Erythroblast (primary cell): ENCODE data around the gene BMP6.

Source experiments
- DNase-seq, 2 experiments: peaks; one replicate each; lab custom pipeline; 2025; lab: John Stamatoyannopoulos, UW
- GATA1 ChIP-seq: IDR thresholded peaks from 2 replicates; pipeline ENCODE4 v1.6.1; 2011; ENCODE audit warnings: low read depth, mild to moderate bottlenecking, control low read depth, low read length, moderate library complexity
- POLR2A ChIP-seq: IDR thresholded peaks from 2 replicates; pipeline ENCODE4 v1.6.1; 2011; ENCODE audit warnings: mild to moderate bottlenecking, low read length

The BMP6 gene

DNA sequence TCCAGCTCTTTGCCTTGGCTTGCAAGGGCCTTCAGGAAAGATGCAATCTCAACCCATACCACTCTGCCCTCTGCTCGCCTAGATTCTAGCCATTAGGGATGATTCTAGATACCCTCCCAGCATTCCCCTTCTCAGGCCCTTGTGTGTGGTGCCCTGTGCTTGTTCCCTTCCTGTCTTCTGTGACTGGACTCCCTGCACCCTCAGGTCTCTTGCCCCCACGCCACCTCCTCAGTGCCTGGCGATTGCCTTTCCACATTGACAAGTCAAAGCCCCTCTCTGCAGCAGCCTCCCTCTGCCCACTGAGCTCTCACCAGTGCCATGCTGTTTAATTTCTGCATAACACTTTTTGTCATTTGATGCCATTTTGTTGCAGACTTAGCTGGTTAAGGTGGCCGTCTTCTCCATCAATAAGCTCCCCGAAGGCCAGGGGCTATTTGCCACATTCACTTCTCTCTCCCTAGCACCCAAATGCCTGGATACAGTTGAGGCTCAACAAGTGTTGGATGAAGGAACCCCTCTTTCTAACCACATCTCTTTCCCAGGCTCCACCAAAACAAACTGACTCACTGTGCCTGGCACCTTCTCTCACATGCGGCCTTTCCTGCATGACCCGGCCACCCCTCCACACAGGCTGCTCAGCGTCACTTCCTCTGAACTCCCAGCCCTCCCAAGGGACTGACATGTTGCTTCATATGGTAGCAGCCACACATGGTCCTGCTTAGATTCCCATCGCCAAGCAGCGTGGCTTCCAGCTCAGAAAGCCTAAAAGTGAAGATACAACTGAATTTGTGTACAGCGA, 189.3 kb downstream of the BMP6 start:
- DNase-seq, result no peak

DNA sequence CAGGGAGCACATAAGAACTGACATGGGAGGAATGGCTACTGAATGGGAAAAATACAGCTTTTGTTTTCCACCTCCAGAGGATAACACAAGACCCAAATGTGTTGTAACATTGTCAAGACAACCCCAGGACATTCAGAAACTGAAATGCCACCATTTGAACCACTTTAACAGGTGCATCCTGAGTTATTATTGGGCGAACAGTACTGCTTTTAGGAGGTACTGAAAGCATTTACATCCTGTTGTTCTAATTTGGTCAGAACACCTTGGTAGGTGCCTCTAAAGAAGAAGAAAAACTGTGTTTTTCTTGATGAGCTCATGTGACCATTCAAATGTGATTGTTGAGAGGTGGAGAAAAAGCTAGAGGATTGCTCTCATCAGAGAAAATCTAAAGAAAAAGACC, 191.1 kb downstream of the BMP6 start:
- no peak for TF ChIP-seq GATA1
- no peak for TF ChIP-seq POLR2A
- DNase-seq, result no peak

More for the DNA sequence above, 189.3 kb downstream of the BMP6 start:
- TF ChIP-seq POLR2A (no peak), GATA1 (no peak)

DNA sequence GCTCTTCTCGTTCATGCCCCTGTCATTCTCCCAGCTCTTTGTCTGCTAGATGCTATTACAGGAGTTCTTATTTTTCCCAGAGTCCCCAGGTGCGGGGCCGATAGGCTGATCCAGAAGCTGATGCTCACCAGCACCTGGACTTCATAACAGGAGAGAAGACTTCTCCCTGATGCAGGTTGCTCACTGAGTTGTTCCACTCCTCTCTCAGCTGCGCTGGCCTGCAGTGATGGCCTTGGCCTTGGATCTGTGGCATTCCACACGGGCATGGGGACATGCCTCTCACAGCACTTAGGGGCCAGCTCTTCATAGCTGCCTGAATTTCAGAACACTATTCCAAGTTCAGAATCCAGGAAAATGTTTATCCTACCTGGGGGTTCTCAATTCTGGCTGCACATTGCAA, 191.8 kb downstream of the BMP6 start:
- no peak for DNase-seq

DNA sequence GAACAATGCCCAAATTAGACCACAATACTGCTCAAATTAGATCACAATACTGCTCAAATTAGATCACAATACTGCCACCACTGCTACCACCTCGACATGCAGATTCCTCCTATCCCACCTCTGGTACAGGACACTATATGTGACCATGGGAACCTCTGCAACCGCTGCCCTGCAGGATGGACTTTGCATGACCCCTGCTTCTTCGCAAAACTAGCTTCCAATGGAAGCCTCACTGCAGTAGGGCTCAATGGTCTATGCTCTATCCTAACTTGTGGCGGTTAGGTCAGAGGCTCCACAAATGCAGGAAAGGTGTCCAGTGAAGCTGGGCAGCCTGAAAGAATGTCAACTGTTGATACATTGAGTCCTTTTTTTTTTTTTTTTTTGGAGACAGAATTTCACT, 192.5 kb downstream of the BMP6 start:
- no peak for DNase-seq
- TF ChIP-seq POLR2A, result no peak

More for the DNA sequence above, 191.8 kb downstream of the BMP6 start:
- TF ChIP-seq POLR2A (no peak), GATA1 (no peak)

DNA sequence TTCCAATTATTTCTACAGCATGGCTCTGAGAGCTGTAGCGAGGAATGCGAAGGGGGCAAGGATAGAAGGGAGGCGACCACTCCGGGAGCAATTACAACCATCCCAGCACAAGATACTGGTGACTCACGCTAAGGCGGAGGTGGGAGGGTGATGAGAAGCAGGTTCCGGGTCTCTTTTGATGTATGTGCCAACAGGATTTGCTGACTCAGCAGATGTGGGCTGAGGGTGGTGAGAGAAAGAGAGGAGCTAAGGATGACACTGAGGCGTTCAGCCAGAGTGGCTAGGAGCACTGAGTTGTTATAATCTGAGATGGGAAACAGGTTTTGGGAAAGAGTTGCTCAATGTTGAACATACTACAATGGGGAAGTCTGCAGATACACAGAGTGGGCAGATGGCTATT, 194.0 kb downstream of the BMP6 start:
- peak in 1 of 2 experiments; percentile 14 for DNase-seq
- TF ChIP-seq GATA1 (no peak), POLR2A (no peak)

DNA sequence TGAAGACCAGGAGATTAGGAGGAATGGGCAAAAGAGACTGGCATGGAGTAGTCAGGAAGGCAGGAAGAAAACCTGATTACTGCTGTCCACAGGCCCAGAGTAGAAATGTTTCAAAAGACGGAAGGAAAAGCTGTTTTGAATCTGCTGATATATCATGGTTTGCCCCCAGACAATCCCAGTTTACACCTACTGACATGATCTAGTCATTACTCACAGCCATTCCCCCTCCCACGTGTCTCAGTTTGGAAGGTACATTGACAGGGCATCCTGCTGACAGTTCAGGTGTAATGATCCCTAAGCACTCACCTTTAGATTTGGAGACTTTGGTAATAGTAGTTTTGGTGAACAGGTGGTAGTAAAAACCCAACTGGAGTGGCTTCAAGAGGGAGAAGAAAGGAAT, 194.5 kb downstream of the BMP6 start:
- TF ChIP-seq GATA1, result no peak
- no peak for TF ChIP-seq POLR2A
- DNase-seq, result no peak

DNA sequence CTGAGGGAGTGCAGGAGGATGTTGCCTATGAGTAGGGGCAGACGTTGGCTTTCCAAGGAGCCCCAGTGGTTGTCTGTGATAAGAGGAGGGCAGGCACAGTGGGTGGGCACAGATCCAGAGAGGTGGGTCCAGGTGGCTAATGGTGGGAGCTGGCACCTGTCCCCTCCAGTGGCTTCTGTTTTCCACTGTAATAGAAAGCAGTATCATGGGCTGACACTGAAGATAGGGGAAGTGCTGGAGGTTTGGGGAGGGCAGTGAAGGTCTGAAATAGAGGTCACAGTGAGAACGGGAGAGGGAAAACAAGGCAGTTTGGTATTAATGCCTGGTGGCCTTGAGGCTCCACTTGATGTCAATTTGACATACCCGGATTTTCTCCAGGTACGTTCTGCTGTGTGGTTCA, 195.1 kb downstream of the BMP6 start:
- no peak for TF ChIP-seq POLR2A
- no peak for TF ChIP-seq GATA1
- no peak for DNase-seq

DNA sequence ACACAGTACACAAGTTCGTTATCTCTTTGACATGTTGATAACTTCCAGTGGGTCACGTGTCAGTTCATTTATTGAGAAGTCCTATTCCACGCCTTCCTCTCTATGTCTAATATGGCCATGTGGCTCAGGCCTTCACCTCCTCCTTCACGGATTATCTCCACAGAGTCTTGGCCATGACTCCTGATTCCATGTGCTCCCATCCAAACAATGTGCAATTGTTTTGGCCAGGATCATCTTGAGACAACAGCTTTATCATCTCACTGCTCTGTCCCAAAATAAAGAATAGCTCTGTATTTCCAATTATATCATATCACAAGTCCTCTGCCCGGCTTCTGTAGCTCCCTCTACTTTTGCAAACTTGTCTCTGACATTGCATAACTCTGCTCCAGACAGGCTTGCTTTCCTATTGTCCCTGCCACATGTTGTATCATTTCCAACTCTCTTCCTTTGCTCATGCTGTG, 195.8 kb downstream of the BMP6 start:
- peak in 1 of 2 experiments; percentile 15 for DNase-seq
- TF ChIP-seq POLR2A (no peak), GATA1 (no peak)

DNA sequence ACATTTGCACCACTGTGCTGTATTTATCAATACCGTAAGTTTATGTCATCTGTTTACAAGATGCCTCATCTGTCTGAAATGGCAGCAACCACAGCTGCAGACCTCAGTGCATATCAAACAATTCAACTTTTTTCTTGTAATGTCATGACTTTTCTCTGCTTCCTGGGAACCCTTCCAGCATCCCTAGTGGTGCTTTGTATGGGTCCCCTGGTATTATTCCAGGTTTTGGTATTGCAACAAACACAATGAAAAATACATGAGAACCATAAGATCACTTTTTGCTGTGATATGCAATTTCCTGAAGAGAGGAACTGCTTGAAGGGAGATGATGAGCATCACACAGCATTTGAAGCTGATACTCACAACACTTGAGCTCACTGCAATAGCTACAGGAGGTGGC, 196.7 kb downstream of the BMP6 start:
- TF ChIP-seq GATA1 (no peak), POLR2A (no peak)
- DNase-seq, result no peak

DNA sequence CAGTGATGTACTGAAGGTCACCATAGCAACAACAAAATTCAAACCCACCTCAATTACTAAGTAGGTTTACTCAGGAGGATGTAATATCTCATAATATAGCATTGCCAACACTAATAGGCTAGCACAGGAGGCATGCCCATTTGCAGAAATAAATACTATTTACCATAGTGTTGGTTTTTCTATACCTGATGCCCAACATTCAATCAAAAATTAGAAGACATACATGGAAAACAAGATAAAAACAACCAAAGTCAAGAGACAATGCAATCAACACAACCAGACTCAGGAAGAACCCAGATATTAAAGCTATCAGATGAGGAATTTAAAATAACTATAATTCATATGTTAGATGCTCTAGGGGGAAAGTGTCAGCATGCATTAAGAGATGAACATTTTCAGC, 199.0 kb downstream of the BMP6 start:
- TF ChIP-seq GATA1 (no peak), POLR2A (no peak)
- no peak for DNase-seq
